ENCODE results near the gene UAP1L1. TPM values are rescaled to one million over a fixed set of nuclear protein-coding genes. Genes with fewer than 3 reads are reported as not detected.

The UAP1L1 gene
- total RNA-seq, 4 donors from 2014 or later = 6.6 to 13.7 (median 7.9) TPM

GRCh38 chr9:137112564-137113384 is 35.5 kb downstream of the UAP1L1 start:
- intact Hi-C loops (cut with DNase I; ENCODE audit: low total_unique reads) = no loop called here
- DNase-seq (ENCODE audit: low spot score in 2 of 2) = no peak
- H3K4me3 ChIP-seq (ENCODE audit: low read depth, poor library complexity, severe bottlenecking) = no peak overlapping the region
- TF ChIP-seq, protein P1, sequence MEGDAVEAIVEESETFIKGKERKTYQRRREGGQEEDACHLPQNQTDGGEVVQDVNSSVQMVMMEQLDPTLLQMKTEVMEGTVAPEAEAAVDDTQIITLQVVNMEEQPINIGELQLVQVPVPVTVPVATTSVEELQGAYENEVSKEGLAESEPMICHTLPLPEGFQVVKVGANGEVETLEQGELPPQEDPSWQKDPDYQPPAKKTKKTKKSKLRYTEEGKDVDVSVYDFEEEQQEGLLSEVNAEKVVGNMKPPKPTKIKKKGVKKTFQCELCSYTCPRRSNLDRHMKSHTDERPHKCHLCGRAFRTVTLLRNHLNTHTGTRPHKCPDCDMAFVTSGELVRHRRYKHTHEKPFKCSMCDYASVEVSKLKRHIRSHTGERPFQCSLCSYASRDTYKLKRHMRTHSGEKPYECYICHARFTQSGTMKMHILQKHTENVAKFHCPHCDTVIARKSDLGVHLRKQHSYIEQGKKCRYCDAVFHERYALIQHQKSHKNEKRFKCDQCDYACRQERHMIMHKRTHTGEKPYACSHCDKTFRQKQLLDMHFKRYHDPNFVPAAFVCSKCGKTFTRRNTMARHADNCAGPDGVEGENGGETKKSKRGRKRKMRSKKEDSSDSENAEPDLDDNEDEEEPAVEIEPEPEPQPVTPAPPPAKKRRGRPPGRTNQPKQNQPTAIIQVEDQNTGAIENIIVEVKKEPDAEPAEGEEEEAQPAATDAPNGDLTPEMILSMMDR (IDR thresholded peaks at IDR 0.05) = no peak
- no peak for TF ChIP-seq POLR2A (IDR thresholded peaks at IDR 0.05)
- 93 to 95% methylated on average over 23 to 32 of the region's 42 CpGs for WGBS, 2 donors

DNA sequence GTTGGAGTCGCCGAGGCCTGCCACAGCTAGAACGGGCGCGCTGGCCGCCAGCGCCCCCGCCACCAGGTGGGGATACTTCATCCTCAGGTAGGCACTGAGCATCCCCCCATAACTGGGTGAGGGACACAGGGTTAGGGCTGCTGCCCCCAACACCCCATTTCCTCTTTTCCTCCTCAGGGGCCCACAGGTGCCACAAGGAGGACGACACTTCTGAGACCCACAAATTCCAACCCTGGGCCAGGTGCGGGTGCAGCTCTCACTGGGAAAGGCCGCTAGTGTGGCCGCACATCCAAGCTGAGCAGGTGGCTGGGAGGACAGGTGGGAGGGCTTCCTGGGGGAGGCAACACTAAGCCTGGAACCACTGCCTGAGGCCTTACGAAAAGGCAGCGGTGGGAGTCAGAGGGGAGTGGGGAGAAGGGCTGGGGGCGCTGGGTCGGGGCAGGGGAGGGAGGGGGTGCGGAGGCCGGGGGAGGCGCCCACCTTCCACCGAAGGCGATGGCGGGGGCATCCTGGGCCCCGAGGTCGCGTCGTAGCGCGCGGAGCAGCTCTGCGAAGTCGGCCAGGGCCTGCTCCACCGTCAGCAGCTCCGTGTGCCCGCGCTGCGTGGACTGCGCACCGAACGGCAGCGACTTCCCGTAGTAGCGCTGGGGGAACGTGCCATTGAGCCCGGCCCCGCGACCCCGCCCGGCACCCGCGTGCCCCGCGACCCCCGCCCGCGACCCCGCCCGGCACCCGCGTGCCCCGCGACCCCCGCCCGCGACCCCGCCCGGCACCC is 36.3 kb downstream of the UAP1L1 start:
- DNase-seq (ENCODE audit: low spot score in 2 of 2) = no peak
- intact Hi-C loops (cut with DNase I; ENCODE audit: low total_unique reads) = no loop called here
- WGBS, 2 donors = 54 to 92% methylated on average over 12 to 28 of the region's 66 CpGs
- TF ChIP-seq POLR2A (IDR thresholded peaks at IDR 0.05) = no peak
- TF ChIP-seq, protein P1 (IDR thresholded peaks at IDR 0.05) = no peak
- no peak overlapping the region for H3K4me3 ChIP-seq (ENCODE audit: low read depth, poor library complexity, severe bottlenecking)

DNA sequence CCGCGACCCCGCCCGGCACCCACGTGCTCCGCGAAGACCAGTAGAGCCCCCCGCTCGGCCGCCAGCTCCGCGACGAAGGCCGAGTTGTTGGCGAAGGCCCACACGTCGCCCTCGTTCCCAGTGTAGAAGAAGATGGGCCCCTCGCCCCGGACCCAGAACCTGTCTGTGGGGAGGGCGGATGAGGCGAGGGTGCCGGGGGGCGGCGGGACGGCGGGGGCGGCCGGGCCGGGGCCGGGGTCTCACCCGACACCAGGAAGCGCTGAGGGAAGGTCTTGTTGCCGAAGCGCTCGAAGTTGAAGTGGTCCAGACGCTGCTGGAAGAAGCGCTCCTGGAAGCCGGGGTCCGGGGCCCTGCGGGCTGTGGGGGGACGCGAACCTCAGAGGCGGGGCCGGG is 36.9 kb downstream of the UAP1L1 start:
- no peak for TF ChIP-seq POLR2A (IDR thresholded peaks at IDR 0.05)
- TF ChIP-seq, protein P1 (IDR thresholded peaks at IDR 0.05) = no peak
- no peak for DNase-seq (ENCODE audit: low spot score in 2 of 2)
- peak overlapping the region; percentile 72 for H3K4me3 ChIP-seq (ENCODE audit: low read depth, poor library complexity, severe bottlenecking)
- 1% methylated on average over 18 of the region's 45 CpGs; no CpG with 5 or more reads in 1 of the 2 donors for WGBS, 2 donors
- intact Hi-C loops (cut with DNase I; ENCODE audit: low total_unique reads) = no loop called here

DNA sequence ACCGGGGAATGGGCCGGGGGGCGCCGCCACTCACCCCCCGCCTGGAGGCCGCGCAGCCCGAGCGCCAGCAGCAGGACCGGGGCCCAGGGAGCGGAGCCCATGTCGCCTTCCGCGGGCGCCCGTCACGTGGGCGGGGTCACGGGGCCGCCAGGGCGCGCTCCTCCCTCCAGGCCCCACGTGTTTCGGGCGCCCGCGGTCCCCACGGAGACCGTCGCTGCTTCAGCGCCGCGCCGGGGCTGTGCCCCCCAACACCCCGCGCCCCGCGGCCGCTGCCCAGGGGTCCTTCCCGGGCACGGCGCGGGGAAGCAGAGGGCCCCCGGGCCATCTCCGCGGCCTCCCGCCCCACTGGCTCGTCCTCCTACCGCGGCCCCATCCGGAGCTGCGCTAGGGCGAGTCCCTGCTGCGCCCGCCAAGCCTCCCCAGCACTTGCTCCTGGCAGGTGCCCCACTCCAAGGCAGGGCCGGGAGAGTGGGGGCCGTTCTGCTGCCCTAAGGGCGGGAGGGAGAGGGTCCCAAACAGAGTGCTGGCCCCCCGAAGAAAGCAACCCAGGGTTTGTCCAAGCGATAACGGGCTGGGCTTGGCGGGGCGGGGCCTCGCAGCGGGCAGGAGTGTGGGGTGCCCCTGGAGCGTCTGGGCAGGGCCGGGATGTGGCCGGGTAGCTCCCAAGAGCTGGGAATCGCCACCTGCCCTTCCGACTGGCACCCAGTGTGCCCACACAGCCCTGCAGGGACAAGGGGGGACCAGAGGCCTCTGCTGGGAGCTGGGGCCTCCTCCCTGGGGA is 37.5 kb downstream of the UAP1L1 start, which contains the start of gene DPP7:
TSS of gene DPP7 (minus strand) at position 121 of the 781 bp plus-strand sequence. CDS start at position 101, 20 bp downstream.
- H3K4me3 ChIP-seq (ENCODE audit: low read depth, poor library complexity, severe bottlenecking) = peak within 1 kb of the TSS; percentile 72
- 3 to 9% methylated on average over 9 to 21 of the region's 70 CpGs for WGBS, 2 donors
- intact Hi-C loops (cut with DNase I; ENCODE audit: low total_unique reads) = loop anchor here (5.0 kb wide), 1 partner anchor 112 kb away; the partner anchor contains the start of genes CYSRT1 and RNF224
- TF ChIP-seq, protein P1 (IDR thresholded peaks at IDR 0.05) = no peak
- TF ChIP-seq POLR2A (IDR thresholded peaks at IDR 0.05) = no peak
- peak; percentile 56 to 96 for DNase-seq (ENCODE audit: low spot score in 2 of 2)

DNA sequence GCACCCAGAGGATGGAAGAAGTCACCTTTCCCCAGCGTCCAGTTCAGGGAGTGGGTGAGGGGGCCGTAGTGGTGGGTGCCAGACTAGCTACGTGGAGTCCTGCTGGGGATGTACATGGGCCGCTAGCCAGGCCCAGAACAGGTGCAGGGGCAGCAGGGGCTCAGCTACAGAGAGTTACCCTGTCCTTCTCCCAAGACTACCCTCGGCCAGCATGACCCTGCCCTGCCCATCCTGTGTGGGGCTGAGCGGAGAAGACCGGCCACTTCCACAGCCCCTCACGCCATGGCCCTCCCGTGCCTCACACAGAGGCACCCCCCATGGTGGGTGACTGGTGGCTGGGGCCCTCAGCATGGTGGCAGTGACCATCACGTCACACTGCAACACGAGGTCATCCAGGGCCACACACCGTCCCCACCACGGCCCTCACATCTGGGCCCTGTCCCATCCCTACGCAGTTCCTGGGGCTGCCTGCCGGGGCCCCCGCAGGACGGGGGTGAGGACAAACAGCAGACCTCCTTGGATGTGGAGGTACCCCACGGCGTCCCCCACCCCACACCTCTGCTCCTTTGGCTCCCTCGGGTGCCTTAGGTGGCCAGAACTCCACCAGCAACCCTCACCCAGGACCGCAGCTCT is 38.2 kb downstream of the UAP1L1 start:
- WGBS, 2 donors = 67 to 83% methylated on average over 9 to 15 of the region's 21 CpGs
- no peak overlapping the region for H3K4me3 ChIP-seq (ENCODE audit: low read depth, poor library complexity, severe bottlenecking)
- intact Hi-C loops (cut with DNase I; ENCODE audit: low total_unique reads) = loop anchor here (5.0 kb wide), 1 partner anchor 112 kb away; the partner anchor contains the start of genes CYSRT1 and RNF224
- TF ChIP-seq POLR2A (IDR thresholded peaks at IDR 0.05) = no peak
- TF ChIP-seq, protein P1 (IDR thresholded peaks at IDR 0.05) = no peak
- DNase-seq (ENCODE audit: low spot score in 2 of 2) = no peak
